Small intestine (tissue), 7 donors: Measurements from ENCODE around the gene VSTM2L. TPM values are rescaled to one million over a fixed set of nuclear protein-coding genes. Genes with fewer than 3 reads are reported as not detected.

Experiments used
- DNase-seq, 2 donors: peaks; one replicate each; pipeline versions ENCODE4 v3.0.0 to v3.0.0-alpha.2; 2013
- FAIRE-seq: peaks from 2 replicates; lab custom pipeline; 2012; peaks lifted over from hg19 to GRCh38; lab: Jason Lieb, UNC
- H3K27ac ChIP-seq, 3 donors: one replicate each; pipeline ENCODE4 v1.5.1; 2013; ENCODE audit warnings: low read length in 2 of 3, mild to moderate bottlenecking in 2 of 3, control low read depth in 1 of 3, inconsistent platforms in 1 of 3, low read depth in 1 of 3, moderate library complexity in 1 of 3
- H3K27me3 ChIP-seq, 3 donors: one replicate each; pipeline ENCODE4 v1.6.1; 2013; ENCODE audit warnings: low read length in 3 of 3, inconsistent platforms in 1 of 3; ENCODE audit not compliant: control insufficient read depth in 3 of 3, insufficient read depth in 3 of 3
- H3K36me3 ChIP-seq, 3 donors: one replicate each; pipeline ENCODE4 v1.6.1; 2013; ENCODE audit warnings: low read length in 3 of 3, inconsistent platforms in 1 of 3, low read depth in 1 of 3, mild to moderate bottlenecking in 1 of 3, moderate library complexity in 1 of 3; ENCODE audit not compliant: control insufficient read depth in 3 of 3, insufficient read depth in 2 of 3
- H3K4me1 ChIP-seq, 3 donors: one replicate each; pipeline ENCODE4 v1.6.1; 2013; ENCODE audit warnings: low read length in 2 of 3, inconsistent platforms in 1 of 3, low read depth in 1 of 3, mild to moderate bottlenecking in 1 of 3, moderate library complexity in 1 of 3; ENCODE audit not compliant: control insufficient read depth in 3 of 3, insufficient read depth in 2 of 3
- H3K4me3 ChIP-seq, 3 donors: one replicate each; pipeline ENCODE4 v1.5.1; 2013; ENCODE audit warnings: low read length in 3 of 3, control low read depth in 1 of 3, inconsistent platforms in 1 of 3, low read depth in 1 of 3, mild to moderate bottlenecking in 1 of 3, moderate library complexity in 1 of 3
- H3K9me3 ChIP-seq, 2 donors: one replicate each; pipeline ENCODE4 v1.6.1; 2013; ENCODE audit warnings: low read depth in 1 of 2, low read length in 1 of 2; ENCODE audit not compliant: control insufficient read depth in 2 of 2, insufficient read depth in 1 of 2
- WGBS, 3 donors: extraction: QIAGEN DNeasy Blood & Tissue Kit; methylation state at CpG; one replicate each; pipeline ENCODE4 v1.1.7; 2013; 5-methylcytosine and 5-hydroxymethylcytosine counted together
- polyA plus RNA-seq, 4 donors: library from polyadenylated mRNA; stranded (reverse) in 3 of 4; unstranded in 1 of 4; fragments of 200-250 nt in 3 of 4; fragments of 120-200 nt in 1 of 4; gene quantifications; one replicate each; pipeline versions ENCODE4 v1.2.1 to v1.2.3, GENCODE V29; 2013
- donor health status: healthy with polysubstance abuse.
- donor health status: control.
- donor health status: control.
- donor health status: Bipolar disorder and iron deficiency.
- donor health status: healthy.

The VSTM2L gene
- polyA plus RNA-seq, 4 donors, result 0.67 to 15.6 (median 1.2) TPM

DNA sequence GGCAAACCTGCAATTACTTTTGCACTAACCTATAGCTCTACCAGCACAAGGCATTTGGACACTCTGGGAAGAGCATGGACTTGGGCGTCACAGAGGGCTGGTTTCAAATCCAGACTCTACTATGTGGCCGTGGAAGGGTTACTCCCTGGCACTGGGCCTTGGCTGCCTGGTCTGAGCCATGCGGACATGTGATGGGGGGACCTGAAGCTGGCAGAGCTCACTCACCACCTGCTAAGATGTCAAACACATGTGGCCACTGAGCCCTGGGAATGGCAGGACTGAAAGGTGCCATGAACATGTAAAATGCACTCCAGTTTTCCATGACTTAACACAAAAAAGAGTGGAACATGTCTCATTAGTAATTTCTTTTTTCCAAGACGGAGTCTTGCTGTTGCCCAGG lies 23.7 kb downstream of the VSTM2L start:
- H3K9me3 ChIP-seq, result no peaks in the 10 kb centered on the region
- DNase-seq (no peak), FAIRE-seq (no peak)
- no peaks in the 10 kb centered on the region for H3K27me3 ChIP-seq
- H3K4me1 ChIP-seq, result no peaks in the 10 kb centered on the region
- no peak overlapping the region for H3K4me3 ChIP-seq
- H3K27ac ChIP-seq, result no peak overlapping the region
- H3K36me3 ChIP-seq, result no peaks in the 10 kb centered on the region
- 86 to 89% (median 88%) methylated on average over 4 of the region's 4 CpGs for WGBS, 3 donors

DNA sequence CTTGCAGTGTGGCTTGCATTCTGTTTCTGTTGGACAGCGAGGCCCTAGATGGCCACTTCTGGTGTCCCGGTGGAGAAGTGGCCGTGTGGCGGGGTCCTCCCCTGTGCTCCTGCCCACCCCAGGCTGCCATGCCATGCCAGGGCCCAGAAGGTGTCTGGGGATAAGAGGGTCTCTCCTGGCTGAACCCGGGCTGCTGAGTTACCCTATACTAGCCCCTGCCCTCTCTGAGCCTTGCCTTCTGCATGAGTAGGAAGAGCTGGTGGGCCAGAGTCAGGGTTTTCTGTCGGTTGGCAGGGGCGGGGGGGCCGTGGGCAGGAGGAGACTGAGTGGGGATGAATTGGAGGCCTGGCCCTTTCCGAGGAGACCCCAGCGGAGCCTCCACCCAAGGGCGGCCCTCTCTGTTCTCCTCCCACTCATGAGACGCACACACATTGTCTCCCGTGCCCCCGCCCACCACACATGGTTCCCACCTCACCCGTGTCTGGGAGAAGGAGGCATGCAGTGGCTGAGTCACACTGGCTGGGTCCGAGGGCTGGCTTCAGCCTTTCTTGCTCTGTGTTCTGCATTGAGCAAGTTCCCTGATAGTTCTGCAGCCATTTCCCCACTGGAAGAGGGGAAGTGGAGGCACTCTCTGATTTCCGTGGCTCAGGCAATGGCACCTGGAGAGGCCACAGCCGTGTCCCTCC lies 24.6 kb downstream of the VSTM2L start:
- H3K27ac ChIP-seq, result no peak overlapping the region
- no peaks in the 10 kb centered on the region for H3K27me3 ChIP-seq
- H3K4me1 ChIP-seq, result no peaks in the 10 kb centered on the region
- H3K36me3 ChIP-seq, result no peaks in the 10 kb centered on the region
- no peaks in the 10 kb centered on the region for H3K9me3 ChIP-seq
- no peak overlapping the region for H3K4me3 ChIP-seq
- 87 to 94% (median 88%) methylated on average over 17 to 18 of the region's 18 CpGs for WGBS, 3 donors
- DNase-seq (no peak), FAIRE-seq (no peak)

DNA sequence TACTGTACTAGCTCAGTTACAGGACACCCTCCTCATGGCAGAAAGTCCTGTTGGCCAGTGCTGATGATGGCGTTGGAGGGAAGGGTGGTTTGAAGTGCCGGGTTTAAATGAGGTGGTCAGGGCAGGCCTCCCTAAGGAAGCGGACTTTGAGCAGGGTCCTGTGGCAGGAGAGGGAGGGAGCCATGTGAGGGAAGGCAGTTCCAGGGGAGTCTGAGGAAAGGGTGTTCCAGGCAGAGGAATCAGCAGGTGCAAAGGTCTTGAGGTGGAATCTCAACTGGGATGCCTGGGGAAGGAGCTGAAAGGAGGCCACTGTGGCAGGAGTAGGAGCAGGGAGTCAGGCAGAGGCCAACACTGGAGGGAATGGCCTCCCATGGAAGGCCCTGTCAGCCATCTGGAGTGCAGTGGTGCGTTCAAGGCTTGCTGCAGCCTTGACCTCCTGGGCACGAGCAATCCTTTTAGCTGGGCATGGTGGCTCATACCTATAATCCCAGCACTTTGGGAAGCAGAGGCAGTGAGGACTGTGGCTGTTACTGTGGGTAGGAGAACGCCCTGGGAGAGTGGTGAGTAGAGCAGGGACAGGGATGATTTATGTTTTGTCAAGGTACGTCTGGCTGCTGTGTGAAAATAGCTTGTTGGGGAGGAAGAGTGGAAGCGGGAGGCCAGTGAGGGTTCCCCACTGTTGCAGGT lies 26.2 kb downstream of the VSTM2L start:
- Histone ChIP-seq H3K27me3 (peaks cover 0 to 2% (median 0%) of the 10 kb centered on the region in 3 donors), H3K4me1 (no peaks in the 10 kb centered on the region), H3K27ac (no peak overlapping the region), H3K36me3 (no peaks in the 10 kb centered on the region), H3K4me3 (no peak overlapping the region), H3K9me3 (no peaks in the 10 kb centered on the region)
- FAIRE-seq, result no peak
- peak; percentile 8 to 73 for DNase-seq
- WGBS, 3 donors, result 62 to 69% (median 66%) methylated on average over 8 of the region's 8 CpGs

DNA sequence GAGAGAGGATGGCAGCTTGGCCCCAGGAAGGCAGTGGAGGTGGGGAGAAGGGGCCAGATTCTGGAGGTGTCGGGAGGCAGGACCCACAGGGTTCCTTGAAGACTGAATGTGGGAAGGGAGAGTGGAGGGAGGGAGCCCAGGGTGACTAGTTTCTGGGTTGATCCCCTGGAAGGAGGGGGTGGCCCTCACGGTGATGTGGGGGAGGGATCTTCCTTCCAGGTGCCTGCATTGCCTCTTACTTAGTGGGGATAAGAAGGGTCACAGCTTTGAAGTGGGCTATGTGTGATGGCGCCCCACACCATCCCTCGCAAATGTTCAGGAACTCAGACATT lies 26.7 kb downstream of the VSTM2L start:
- 65 to 75% (median 71%) methylated on average over 4 of the region's 4 CpGs for WGBS, 3 donors
- no peak for FAIRE-seq

DNA sequence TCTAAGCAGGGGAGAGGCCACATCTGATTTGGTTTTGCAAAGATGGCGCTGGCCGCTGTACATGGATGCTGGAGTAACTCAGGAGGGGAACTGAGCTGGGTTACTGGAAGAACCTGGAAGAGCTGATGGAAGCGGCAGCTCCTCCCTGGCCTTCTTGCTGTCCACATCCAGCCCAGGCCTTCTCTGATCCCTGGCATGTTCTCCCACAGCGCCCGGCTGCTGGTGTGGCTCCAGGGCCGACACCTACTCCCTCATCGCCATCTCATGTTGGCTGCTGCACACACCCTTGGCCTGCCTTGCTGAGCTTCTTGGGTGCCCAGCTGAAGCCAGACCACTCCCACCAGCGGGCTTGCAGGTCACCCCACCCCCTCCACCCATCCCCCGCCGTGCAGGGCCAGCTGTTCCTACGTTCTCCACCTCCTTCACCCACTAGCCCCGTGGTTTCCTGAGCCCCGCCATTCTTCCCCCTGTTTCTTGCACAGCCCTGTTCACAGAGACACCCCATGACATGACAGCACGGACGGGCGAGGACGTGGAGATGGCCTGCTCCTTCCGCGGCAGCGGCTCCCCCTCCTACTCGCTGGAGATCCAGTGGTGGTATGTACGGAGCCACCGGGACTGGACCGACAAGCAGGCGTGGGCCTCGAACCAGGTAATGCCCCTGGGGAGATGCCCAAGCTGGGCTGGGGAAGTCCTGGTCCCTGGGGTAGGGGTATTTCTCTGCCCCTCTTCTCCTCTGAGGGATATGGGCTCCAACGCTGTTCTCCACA lies 28.4 kb downstream of the VSTM2L start:
- FAIRE-seq (no peak), DNase-seq (no peak)
- H3K4me1 ChIP-seq, result no peaks in the 10 kb centered on the region
- H3K27ac ChIP-seq, result no peak overlapping the region
- peaks cover 0 to 4% (median 0%) of the 10 kb centered on the region in 3 donors for H3K27me3 ChIP-seq
- no peak overlapping the region for H3K4me3 ChIP-seq
- 76 to 81% (median 79%) methylated on average over 27 of the region's 27 CpGs for WGBS, 3 donors
- no peaks in the 10 kb centered on the region for H3K36me3 ChIP-seq
- no peaks in the 10 kb centered on the region for H3K9me3 ChIP-seq

More for the DNA sequence above, 26.7 kb downstream of the VSTM2L start:
- no peak overlapping the region for H3K4me3 ChIP-seq
- H3K9me3 ChIP-seq, result no peaks in the 10 kb centered on the region
- no peaks in the 10 kb centered on the region for H3K4me1 ChIP-seq
- DNase-seq, result no peak
- no peaks in the 10 kb centered on the region for H3K36me3 ChIP-seq
- no peak overlapping the region for H3K27ac ChIP-seq
- peaks cover 0 to 4% (median 0%) of the 10 kb centered on the region in 3 donors for H3K27me3 ChIP-seq

DNA sequence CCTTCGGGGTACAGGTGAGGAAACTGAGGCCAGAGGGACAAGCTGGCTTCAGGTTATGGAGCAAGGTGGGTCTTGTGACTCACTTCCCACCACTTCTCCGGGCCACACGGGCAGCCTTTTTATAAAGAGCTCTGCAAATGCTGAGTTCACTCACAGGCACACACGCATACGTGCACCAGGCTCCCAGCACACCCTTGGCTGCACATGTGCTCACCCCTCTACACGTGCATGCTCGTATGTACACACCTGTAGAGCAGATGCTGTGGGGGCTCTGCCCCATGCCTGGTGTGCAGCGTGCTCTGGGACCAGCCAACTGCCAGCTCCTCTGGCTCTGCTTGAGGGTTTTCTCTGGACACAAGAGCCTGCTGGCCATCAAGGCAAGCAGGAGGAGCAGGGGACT lies 29.1 kb downstream of the VSTM2L start:
- FAIRE-seq, result no peak

DNA sequence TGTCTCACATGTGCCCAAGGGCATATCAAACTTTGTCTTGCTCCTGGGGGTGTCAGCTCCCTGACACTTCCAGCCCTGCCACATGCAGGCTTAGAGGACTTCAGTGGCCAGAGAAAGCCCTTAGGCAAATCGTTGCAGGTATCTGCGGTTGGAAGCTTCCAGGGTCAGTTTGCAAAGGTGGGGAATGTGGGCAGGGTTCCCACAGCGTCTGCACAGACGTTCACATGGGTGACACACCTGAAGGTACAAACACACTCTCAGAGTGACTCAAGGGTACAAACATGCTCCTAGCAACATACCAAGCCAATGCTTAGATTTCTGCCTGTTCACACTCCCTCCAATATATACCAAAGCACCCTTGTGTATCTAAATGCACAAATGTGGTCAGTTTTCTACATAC lies 30.0 kb downstream of the VSTM2L start:
- H3K27me3 ChIP-seq, result peaks cover 0 to 4% (median 0%) of the 10 kb centered on the region in 3 donors
- no peak overlapping the region for H3K4me3 ChIP-seq
- H3K36me3 ChIP-seq, result no peaks in the 10 kb centered on the region
- FAIRE-seq (no peak), DNase-seq (no peak)
- WGBS, 3 donors, result 37 to 48% (median 44%) methylated on average over 4 of the region's 4 CpGs
- H3K27ac ChIP-seq, result no peak overlapping the region
- H3K4me1 ChIP-seq, result no peaks in the 10 kb centered on the region
- no peaks in the 10 kb centered on the region for H3K9me3 ChIP-seq

More for the DNA sequence above, 29.1 kb downstream of the VSTM2L start:
- no peak overlapping the region for H3K4me3 ChIP-seq
- 76 to 91% (median 83%) methylated on average over 8 of the region's 8 CpGs for WGBS, 3 donors
- H3K27me3 ChIP-seq, result peaks cover 0 to 4% (median 0%) of the 10 kb centered on the region in 3 donors
- no peaks in the 10 kb centered on the region for H3K4me1 ChIP-seq
- DNase-seq, result no peak
- no peaks in the 10 kb centered on the region for H3K9me3 ChIP-seq
- H3K27ac ChIP-seq, result no peak overlapping the region
- H3K36me3 ChIP-seq, result no peaks in the 10 kb centered on the region

DNA sequence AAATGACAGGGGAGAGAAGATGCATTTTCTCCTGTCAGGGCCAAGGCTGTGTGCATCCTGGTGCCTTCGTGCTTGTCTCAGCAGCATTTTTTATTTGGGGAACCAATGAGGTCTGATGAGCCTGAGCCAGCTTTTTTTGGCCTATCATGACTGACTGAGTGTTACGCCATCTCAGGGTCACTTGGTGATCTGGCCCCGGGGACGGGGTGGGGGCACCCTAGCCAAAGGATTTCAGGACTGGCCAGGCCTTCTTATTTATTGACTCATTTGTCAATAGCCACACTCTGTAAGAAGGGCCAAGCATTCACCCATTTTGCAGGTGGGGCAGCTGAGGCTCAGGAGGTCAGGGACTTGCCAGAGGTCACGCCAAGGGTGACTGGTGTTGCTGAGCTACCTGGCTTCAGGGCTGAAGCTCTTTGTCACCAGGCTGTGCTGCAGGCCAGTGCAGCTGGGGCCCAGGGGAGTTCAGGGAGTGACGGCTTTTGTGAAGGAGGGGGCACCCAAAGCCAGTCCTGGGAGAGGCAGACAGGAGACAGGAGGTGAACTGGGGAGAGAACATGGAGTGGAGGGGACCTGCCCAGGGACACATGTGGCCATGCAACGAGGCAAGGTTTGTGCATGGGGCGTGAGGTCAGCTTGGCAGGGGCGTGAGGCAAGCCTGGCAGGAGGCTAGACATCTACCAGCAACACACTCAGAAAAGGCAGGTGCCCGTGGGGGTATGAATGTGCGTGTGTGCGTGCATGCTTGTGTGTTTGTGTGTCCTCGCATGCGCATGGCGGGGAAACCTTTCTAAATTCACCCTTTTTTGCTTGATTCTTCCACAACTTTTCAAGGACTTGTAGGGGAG lies 31.1 kb downstream of the VSTM2L start:
- Histone ChIP-seq H3K4me3 (no peak overlapping the region), H3K27ac (no peak overlapping the region), H3K4me1 (no peaks in the 10 kb centered on the region), H3K36me3 (no peaks in the 10 kb centered on the region), H3K9me3 (no peaks in the 10 kb centered on the region), H3K27me3 (peaks cover 0 to 4% (median 0%) of the 10 kb centered on the region in 3 donors)
- DNase-seq, result no peak
- FAIRE-seq, result no peak
- WGBS, 3 donors, result 77 to 88% (median 81%) methylated on average over 15 of the region's 15 CpGs
